Upper lobe of left lung (tissue), 4 donors: ENCODE data around the gene PARN.

Experiments
- EP300 ChIP-seq, 4 donors: sonication (generic); formaldehyde crosslinking; IDR thresholded peaks; one replicate each; pipeline ENCODE4 v1.5.1; 2017; ENCODE audit warnings: antibody characterized with exemption in 4 of 4, control low read depth in 2 of 4
- POLR2A ChIP-seq, 4 donors: fragments of 450-650 bp; IDR thresholded peaks; one replicate each; pipeline ENCODE4 v1.5.1; 2016 to 2017; ENCODE audit warnings: antibody characterized with exemption in 4 of 4, mild to moderate bottlenecking in 2 of 4
- POLR2AphosphoS5 ChIP-seq, 2 donors: sonication (generic); formaldehyde crosslinking; IDR thresholded peaks; one replicate each; pipeline ENCODE4 v1.5.1; 2017; ENCODE audit warnings: antibody characterized with exemption in 2 of 2
- TF ChIP-seq, protein P1 (sequence below), 6 experiments: fragments of 450-650 bp in 4 of 6; fragments of 200-600 bp in 2 of 6; sonication (generic) in 2 of 6; IDR thresholded peaks; one replicate each; pipeline ENCODE4 v1.5.1; 2016 to 2019; ENCODE audit warnings: antibody characterized with exemption in 6 of 6

- TF ChIP-seq, protein P1, sequence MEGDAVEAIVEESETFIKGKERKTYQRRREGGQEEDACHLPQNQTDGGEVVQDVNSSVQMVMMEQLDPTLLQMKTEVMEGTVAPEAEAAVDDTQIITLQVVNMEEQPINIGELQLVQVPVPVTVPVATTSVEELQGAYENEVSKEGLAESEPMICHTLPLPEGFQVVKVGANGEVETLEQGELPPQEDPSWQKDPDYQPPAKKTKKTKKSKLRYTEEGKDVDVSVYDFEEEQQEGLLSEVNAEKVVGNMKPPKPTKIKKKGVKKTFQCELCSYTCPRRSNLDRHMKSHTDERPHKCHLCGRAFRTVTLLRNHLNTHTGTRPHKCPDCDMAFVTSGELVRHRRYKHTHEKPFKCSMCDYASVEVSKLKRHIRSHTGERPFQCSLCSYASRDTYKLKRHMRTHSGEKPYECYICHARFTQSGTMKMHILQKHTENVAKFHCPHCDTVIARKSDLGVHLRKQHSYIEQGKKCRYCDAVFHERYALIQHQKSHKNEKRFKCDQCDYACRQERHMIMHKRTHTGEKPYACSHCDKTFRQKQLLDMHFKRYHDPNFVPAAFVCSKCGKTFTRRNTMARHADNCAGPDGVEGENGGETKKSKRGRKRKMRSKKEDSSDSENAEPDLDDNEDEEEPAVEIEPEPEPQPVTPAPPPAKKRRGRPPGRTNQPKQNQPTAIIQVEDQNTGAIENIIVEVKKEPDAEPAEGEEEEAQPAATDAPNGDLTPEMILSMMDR (IDR thresholded peaks at IDR 0.05) = no peak
- TF ChIP-seq POLR2A (IDR thresholded peaks at IDR 0.05) (no peak), POLR2AphosphoS5 (IDR thresholded peaks at IDR 0.05) (no peak), EP300 (IDR thresholded peaks at IDR 0.05) (no peak)
These were observed 5.5 kb upstream of the PARN start for GRCh38 chr16:14635395-14636165.
